ENCODE measurements around the gene MTMR1.

DNA sequence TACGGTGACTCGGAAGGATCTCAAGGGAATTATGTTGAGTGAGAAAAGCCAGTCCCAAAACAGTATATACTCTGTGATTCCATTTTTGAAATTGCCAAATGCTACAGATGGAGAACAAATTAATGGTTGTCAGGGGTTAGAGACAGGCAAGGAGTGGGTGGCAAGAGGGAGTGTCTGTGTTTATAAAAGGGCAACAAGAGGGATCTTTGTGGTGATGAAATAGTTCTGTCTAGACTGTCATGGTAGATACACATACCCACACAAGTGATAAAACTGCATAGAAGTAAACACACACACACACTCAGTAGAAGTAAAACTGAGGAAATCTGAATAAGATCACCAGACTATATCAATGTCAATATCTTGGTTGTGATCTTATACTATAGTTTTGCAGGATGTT lies 112.5 kb downstream of the MTMR1 start:
- no peak for TF ChIP-seq POLR2A (IDR thresholded peaks at IDR 0.05; ENCODE audit: low read length)
- TF ChIP-seq GATA1 (IDR thresholded peaks at IDR 0.05; ENCODE audit: low read depth, low read length) = no peak

Data from erythroblast (primary cell).